ENCODE data around the gene TUBB1. TPM values are rescaled to one million over a fixed set of nuclear protein-coding genes. Genes with fewer than 3 reads are reported as not detected.

TUBB1 gene
- polyA plus RNA-seq, 1 donor: 1.3 TPM

DNA sequence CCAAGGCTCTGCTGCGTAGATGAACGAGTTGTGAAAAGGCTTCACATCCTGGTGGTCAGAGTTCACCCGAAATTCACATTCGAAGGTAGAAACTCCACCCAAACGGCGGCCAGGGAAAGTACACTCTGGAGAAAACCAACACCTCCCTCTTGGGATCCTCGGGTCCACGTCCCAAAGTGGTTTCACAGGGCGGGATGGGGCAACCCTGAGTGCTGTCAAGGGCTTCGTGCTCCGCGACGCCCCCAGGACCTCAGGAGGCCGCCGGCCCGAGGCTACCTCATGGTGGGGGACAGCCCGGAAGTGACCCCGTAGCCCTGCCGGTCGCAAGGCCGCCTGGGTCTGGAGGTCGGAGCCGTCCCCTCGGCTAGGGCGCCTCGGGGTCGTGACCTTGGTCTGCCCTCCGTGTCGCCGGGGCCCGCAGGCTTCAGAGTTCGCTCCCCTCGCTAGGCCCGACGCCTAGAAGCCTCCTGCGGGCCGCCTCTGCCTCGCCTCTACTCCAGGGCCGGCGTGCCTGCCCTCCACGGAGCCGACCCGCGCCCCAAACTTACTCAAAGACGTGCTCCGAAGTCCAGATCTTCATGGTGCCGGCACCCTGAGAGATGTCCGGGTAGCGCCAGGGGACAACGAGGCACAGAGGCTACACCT, 23.0 kb downstream of the TUBB1 start, which contains the start of gene PRELID3B:
PRELID3B (minus strand) TSS at position 636 of the 645 bp plus-strand sequence; CDS start at position 580, 56 bp downstream.
- DNase-seq: no peak

DNA sequence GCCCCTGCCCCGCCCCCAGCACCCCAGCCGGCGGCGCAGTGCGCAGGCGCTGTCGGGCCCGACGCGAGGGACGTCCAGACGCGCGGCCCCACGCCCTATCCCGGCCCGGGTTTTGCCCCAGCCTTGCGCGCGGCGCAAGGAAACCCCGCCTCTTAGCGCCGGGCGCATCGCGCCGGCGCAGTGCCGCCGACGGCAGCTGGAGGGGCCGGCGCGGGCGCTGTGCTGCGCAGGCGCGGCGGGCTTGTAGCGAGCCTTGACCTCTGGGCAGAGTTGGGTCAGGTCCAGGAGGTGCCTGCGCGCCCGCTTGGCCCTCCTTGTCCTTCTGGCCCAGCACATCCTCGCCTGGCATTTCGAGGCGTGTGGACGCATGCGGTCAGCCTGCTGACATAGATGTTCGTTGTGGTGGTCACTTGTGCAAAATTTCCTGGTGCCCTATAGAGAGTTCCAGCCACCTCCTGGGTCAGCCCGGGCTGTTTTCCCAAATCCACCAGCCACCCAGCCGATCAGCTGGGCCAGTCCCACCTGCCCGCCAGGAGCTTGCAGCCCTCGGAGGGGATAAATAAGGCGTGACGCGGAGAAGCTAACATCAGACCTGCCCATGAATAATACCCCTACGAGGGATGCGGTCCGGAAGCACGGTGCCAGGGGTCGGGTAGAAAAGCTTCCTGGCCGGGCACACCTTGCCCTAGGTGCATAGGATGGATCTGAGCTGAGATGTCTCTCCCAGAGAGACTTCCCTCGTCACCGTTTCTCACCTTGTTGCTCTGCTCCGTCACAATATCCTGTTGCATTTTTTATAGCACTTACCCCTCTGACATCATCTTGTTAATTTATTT, 23.8 kb downstream of the TUBB1 start:
- DNase-seq: peak; percentile 90

DNA sequence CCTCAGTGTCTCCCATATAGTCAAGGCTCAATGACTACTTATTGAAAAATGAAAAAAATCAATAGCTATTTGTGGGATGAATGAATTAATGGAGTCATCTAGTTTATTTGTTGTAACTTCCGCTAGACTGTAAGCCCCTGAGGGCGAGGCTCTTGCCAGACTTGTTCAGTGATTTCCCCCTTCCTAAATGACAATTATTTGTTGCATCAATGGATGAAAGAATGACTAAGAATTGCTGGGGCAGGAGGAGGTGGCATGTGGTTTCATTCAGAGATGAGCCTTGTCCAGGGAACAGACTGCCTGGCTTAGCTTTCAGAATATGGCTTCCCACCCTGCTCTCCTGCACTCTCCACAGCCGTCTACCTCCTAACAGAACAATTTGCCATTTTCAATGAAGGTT, 24.5 kb downstream of the TUBB1 start:
- DNase-seq: no peak

DNA sequence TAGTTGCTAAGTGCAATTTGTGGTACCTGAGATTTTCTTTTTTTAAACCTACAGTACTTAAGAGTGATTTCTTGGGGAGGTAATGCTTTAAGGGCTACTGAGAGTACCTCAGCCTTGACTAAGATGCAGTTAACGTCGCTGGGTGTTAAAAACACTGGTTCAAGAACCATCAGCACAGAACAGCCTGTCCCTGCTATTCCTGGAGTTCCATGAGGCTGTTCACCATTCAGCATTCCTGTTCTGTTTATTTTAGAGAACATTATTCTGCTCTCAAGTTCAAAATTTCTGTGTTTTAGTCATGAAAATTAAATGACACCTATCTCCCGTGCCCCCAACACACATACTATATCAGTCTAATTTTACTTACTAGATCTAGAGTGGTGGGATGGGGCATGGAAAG, 25.1 kb downstream of the TUBB1 start:
- no peak for DNase-seq

DNA sequence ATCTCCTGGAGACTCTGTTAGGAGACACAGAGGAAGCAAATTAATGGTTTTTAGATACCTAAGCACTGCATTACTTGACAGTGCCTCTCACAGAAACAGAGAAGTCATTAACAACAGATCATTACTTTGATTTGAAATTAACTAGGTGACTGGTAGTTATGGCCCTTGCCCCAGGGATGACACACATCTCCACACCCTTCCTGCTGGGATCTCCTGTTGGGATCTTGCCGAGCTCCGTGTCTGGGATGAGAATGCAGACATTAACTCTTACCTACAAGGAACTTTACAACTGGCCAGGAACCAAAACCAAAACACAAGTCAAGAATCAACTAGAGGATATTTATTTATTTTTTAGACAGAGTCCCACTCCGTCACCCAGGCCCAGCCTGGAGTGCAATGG, 25.6 kb downstream of the TUBB1 start:
- DNase-seq: no peak

DNA sequence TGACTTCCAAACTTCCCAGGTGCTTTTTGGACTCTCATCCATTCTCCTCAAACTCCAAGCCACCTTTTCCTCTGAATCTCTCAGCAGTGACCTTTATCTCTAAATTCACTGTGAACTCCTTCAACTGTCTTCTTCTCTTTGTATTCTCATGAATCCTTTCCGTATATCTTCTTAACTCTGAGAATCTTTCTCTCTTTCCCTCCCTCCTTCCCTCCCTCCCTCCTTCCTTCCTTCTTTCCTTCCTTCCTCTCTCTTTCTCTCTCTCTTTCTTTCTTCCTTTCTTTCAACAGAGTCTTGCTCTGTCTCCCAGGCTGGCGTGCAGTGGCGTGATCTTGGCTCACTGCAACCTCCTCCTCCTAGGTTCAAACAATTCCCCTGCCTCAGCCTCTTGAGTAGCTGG, 27.6 kb downstream of the TUBB1 start:
- no peak for DNase-seq

DNA sequence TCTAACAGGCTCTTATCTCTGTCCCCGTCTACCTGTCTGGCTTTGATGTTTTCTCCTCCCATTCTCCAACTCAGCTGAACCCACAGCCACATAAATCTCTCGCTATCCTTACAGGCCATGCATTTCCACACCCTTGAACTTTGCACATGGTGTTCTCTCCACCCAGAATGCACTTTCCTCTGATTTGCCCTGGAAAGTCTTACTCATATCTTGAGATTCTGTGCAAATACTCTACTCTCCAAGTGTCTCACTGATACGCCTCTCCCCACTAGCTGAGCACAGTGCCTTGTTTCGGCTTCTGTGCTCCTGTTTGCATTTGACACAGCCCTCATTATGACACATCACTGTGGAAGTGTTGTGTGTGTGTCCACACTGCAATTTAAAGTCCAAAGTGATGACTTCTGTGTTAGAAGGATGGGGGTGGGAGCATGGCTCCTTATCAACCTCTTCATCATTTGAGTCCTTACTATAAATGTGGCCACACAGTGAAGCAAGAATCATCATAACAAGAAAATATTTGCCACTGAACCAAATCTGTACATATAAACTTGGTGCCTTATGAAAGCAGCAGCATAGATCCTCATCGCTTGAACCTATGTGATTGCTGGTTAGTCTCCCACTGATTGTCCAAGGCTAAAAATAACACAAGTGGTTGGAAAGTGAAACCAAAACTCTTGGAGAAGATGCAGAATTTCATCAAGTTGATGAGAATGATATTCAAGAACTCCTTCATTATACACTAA, 28.9 kb downstream of the TUBB1 start:
- no peak for DNase-seq

DNA sequence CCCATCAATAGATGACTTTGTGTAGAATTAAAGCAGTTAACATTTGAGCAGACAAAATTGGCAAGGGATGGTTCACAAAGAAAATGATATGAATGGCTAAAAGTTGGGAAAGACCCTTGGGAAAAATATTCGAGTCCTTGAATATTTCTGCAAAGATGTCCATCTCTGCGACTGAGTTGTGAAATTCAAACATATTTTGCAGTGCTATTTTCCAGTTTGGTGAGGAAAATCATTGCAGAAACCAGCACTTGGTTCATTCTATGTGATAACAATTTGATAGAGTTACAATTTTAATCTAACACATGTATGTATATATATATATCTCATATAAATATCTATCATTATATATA, 29.4 kb downstream of the TUBB1 start:
- DNase-seq: no peak

DNA sequence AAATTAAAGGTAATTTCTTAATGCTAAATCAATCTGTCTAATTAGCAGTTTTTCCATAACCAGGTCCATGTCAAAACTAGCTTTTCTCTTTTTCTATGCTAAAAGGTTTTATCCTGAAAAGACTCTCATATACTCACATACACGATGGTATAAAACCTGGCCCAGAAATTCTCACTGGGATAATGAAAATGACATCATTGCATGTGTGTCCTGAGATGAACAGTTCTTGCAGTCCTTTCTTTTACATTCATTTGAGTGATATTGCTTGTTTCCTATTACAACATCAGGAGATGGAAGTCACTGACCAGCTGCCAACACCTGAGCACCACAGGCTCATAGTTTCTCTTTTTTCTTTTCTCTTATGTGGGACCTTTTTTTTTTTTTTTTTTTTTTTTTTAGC, 31.2 kb downstream of the TUBB1 start:
- DNase-seq: no peak

DNA sequence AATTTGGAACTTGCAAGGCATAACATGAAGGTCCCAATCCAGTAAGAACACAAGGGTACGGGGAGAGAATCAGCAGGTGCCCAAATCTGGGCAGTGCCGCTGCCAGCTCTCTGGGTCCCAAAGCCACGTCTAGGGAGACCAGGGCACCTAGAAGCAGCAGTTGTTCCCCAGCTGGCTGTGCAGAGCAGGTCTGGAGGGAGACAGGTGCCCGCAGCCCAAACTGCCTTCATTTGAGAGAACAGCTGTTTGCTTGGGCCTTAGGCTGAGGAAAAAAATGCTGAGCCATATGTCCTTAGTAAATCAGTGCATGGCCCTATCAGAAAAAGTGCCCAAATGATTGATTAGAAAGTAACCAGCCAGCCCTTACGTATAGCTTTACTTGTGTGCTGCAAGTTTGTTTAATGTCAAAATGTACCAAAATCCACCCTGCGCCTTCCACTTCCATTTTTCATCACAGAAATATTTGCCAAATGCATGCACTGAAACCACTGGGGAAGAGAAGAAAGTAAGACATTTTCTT, 32.5 kb downstream of the TUBB1 start:
- no peak for DNase-seq

DNA sequence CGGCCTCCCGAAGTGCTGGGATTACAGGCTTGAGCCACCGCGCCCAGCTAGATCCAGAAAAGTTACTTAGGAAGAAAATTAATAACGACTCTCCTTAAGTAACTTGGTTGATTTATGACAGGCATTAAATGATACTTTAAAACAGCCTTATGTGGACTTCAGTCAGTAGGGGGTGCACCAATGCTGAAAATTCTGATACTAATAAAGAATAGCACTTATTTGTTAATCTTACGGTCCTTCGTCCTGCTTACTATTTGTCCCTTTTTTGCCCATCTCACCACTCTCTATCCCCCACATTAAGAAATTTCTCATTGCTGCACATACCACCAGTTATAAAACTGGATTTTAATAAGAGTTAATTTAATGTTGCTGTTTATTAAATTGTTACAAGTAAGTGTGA, 36.1 kb downstream of the TUBB1 start:
- no peak for DNase-seq

DNA sequence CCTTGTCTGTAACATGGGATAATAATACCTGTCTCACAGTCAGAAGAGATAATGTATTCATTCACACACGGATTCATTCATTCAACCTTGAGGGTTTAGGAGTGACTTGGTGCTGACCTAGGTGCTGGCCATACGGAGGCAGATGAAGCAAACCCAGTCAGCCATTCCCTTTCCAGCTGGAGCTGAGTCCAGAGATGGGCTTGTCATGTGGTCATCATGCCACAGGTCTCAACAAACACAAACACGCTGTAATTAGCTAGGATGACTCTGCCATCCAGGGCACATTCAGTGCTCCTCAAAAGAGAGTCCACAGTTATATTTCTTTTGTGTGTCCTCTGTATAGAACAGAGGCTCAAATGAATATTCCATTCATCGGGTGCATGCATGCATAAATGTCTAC, 42.9 kb downstream of the TUBB1 start:
- no peak for DNase-seq

DNA sequence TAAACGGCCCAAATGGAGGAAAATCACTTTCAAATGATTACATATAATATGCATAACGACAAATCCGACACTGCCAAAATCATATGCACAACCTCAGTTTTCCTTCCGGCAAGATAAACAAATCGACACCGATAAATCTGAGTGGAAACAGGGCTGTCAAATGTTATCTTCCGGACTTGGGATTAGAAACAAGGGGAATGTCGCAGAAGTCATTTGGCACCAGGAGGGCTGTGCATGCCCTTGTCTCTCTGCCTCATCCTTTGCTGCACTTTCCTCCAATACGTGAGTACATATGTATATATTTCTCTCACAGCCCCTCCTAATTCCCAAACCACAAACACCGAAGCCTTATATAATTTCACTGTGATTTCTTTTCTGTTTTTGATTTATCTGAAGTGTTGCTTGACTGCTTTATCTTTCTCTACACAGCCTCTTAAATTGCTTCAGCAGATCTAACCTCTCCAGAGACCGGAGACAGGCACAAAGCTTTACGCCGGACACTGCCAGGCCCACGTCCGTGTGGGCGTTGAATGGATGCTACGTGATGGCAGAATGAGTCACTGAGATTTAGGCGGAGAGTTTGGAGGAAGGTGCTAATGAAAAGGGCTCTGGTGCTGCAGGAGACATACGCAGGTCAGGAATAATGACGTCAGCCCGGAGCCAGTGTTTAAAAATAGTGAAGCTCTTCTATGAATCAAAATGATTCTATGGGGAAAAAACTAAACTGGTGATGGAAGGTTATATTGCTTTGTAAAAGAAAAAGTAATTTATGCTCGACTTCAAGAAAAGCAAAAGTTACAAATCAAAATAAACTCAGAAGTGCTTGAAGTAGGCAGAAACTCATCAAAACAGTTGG, 44.4 kb downstream of the TUBB1 start:
- no peak for DNase-seq

DNA sequence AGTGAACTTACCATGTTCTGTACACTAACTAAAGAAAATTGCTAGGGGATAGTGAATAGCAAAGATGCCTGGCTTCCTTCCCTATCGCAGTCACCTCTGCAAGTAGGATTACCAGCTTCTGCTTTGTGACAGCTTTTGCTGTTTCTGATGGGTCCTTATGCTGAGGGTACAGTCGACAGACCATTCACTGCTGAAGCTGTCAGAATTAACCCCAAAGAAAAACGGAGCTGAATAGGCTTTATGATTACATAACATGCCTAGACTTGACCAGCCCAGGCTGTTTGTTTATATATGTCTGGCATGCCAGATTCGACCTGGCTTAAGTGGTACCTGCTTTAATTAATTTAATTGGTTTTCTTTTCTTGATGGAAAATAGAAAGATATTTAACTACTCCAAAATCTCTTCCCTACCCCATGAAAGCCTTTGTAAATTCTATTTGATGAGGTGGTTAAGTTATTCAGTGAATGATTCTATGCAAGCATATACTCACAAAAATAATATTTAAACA, 45.0 kb downstream of the TUBB1 start:
- DNase-seq: no peak

DNA sequence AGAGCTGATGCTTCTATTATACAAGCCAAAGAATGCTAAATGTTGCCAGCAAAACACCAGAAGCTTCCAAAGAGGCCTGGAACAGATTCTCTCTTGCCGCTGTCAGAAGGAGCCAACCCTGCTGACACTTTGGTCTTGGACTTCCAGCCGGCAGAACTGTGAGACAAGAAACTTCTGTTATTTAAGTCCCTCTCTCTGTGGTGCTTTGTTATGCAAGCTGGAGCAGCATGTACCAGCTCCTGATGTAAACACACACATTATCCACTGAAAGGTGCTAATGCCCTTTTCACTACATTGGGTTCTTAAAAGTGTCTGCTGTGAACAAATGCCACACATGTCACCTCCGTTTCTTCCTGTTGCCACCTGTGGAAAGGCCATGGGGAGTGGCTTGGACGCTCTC, 49.3 kb downstream of the TUBB1 start:
- DNase-seq: no peak

DNA sequence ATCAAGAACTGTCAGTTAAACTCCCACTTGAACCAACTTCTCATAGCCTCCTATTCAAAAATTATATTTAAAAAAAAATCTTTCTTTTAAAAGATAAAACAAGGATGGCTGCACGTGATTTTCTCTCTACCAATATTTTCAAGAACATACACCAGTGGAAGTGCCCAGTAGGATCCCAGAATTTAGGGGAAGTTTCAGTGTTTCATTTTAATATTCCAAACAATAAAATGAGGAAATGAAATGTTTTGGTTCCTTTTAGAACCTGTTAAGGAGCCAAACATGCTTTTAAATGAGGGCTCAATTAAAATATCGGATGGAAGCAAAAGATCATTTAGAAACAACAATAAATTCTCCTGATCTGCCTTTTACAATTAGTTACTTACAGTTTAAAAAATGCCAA, 49.8 kb downstream of the TUBB1 start:
- no peak for DNase-seq

DNA sequence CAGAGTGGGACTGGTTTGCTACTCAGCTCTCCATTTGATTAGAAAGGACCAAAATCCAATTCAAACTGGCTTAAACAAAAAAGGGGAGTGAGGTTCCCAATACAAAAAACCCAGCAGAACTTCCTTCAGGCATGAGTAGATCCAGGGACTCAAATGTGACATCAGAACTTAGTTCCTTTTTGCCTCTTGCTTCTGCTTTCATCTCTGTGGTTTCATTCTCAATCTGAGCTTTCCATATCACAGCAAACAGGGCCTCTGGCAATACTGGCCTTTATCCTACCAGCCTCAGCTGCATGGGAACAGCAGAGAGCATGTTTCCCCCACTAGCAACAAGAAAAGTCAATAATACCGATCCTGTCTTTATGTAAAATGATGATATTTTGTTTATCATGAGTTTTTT, 52.0 kb downstream of the TUBB1 start:
- no peak for DNase-seq

DNA sequence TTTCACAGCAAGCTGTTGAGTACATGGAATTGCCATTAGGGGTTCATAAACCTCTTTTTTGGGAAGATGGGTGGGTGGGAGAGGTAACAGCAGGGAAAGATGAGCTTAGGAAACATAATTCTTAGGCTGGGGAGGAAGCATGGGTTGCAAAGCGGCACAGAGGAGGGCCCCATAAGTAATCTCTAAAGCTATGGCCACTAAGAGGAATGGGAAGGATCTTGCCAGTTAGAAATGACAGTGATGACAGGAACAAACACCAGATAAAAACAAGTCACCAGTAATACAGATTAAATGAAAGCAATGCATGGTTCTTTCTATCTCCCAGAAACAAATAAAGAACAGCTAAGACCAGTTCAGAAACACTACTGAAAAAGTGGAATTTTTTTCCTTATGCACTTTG, 54.4 kb downstream of the TUBB1 start:
- DNase-seq: no peak

DNA sequence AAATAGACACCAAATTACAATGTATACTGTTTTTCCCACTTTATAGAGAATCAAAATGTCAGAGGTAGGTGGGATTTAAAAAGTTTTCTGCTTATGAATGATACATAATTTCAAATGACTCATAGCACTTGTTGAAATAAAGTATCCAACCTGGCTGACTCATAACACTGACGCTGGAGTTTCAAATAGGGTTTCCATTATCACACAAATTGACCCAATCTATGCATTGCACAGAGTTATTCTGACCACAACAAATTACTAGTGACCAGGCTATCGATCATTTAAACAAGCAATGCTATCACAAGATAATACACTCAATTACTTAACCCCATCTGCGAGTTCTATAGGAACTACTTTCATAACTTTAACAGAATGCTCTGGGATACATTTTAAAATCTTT, 55.2 kb downstream of the TUBB1 start:
- DNase-seq: no peak

DNA sequence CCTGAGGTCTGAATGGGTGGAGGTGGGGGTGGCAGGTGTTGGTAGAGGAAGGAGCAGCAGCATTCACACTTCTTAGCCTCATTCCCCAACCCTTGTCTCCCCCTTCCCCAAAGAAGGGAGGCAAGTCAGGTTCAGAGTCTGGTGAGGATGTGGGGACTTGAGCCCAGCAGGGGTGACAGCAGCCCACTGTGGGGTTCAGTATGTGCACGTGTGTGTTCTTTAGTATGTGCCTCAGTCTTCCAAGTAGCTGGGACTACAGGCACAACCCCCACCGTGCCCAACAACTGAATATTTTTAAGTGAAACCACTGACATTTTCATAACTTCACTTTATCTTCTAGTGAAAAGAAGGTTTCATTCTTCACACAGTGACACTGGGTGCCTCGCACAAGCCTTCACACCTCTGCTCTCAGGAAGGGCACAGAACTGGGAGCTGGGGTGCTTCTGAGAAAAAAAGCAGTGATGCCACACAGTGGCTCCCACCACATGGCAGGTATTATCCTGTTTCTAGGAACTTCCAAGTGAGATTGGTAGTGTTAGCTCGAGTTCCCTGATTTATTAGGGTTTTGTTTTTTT, 56.8 kb downstream of the TUBB1 start:
- no peak for DNase-seq

Measured in left kidney (tissue), 2 donors.